Mesendoderm (in vitro differentiated cells): ENCODE data around the gene OR2AG1.

Experiments used
- DNase-seq: peaks from one replicate; pipeline ENCODE4 v3.0.0; 2013
- H2AK5ac ChIP-seq: 2 replicates; pipeline ENCODE4 v1.6.1; 2013; ENCODE audit warnings: low read length, inconsistent platforms
- H2BK120ac ChIP-seq: 2 replicates; pipeline ENCODE4 v1.6.1; 2013; ENCODE audit warnings: low read depth, mild to moderate bottlenecking, low read length, moderate library complexity, mixed read lengths
- H2BK15ac ChIP-seq: replicated peaks from 2 replicates; pipeline ENCODE4 v1.6.1; 2013; ENCODE audit warnings: low read depth, mild to moderate bottlenecking, moderate library complexity
- H2BK5ac ChIP-seq: 2 replicates; pipeline ENCODE4 v1.6.1; 2013; ENCODE audit warnings: low read length, inconsistent platforms
- H3K18ac ChIP-seq: 2 replicates; pipeline ENCODE4 v1.6.1; 2013; ENCODE audit warnings: mild to moderate bottlenecking, low read length, mixed read lengths
- H3K23ac ChIP-seq: one replicate; pipeline ENCODE4 v1.6.1; 2013; ENCODE audit warnings: low read length
- H3K27ac ChIP-seq: 2 replicates; pipeline ENCODE4 v1.5.1; 2013; ENCODE audit warnings: low read depth, mild to moderate bottlenecking, inconsistent platforms, low read length, moderate library complexity
- H3K27me3 ChIP-seq: 2 replicates; pipeline ENCODE4 v1.6.1; 2013; ENCODE audit warnings: low read length, control low read depth, mild to moderate bottlenecking, inconsistent platforms; ENCODE audit not compliant: insufficient read depth, poor library complexity
- H3K36me3 ChIP-seq: 2 replicates; pipeline ENCODE4 v1.6.1; 2013; ENCODE audit warnings: low read length, inconsistent platforms; ENCODE audit not compliant: control insufficient read depth, insufficient read depth
- H3K4ac ChIP-seq: one replicate; pipeline ENCODE4 v1.6.1; 2013; ENCODE audit warnings: low read depth, mild to moderate bottlenecking, low read length, moderate library complexity
- H3K4me1 ChIP-seq: 2 replicates; pipeline ENCODE4 v1.6.1; 2013; ENCODE audit warnings: low read depth, low read length, inconsistent platforms; ENCODE audit not compliant: control insufficient read depth
- H3K4me2 ChIP-seq: 2 replicates; pipeline ENCODE4 v1.6.1; 2013; ENCODE audit warnings: low read length
- H3K4me3 ChIP-seq: 2 replicates; pipeline ENCODE4 v1.5.1; 2013; ENCODE audit warnings: mild to moderate bottlenecking, low read length
- H3K56ac ChIP-seq: one replicate; pipeline ENCODE4 v1.6.1; 2013; ENCODE audit warnings: low read length
- H3K79me1 ChIP-seq: 2 replicates; pipeline ENCODE4 v1.6.1; 2013; ENCODE audit warnings: low read length, inconsistent platforms
- H3K79me2 ChIP-seq: 2 replicates; pipeline ENCODE4 v1.6.1; 2013; ENCODE audit warnings: mild to moderate bottlenecking, low read length; ENCODE audit not compliant: control insufficient read depth, insufficient read depth
- H3K9ac ChIP-seq: 2 replicates; pipeline ENCODE4 v1.6.1; 2013; ENCODE audit warnings: low read length, inconsistent platforms
- H4K5ac ChIP-seq: one replicate; pipeline ENCODE4 v1.6.1; 2013; ENCODE audit warnings: low read length
- H4K8ac ChIP-seq: one replicate; pipeline ENCODE4 v1.6.1; 2013; ENCODE audit warnings: low read depth, mild to moderate bottlenecking, control low read depth, low read length, moderate library complexity
- WGBS: extraction: QIAGEN DNeasy Blood & Tissue Kit; methylation state at CpG from one replicate; pipeline ENCODE4 v1.1.7; 2013; ENCODE audit warnings: low lambda C conversion rate, missing lambda C conversion rate; ENCODE audit not compliant: insufficient coverage; ENCODE audit errors: extremely low coverage; 5-methylcytosine and 5-hydroxymethylcytosine counted together

Gene OR2AG1

DNA sequence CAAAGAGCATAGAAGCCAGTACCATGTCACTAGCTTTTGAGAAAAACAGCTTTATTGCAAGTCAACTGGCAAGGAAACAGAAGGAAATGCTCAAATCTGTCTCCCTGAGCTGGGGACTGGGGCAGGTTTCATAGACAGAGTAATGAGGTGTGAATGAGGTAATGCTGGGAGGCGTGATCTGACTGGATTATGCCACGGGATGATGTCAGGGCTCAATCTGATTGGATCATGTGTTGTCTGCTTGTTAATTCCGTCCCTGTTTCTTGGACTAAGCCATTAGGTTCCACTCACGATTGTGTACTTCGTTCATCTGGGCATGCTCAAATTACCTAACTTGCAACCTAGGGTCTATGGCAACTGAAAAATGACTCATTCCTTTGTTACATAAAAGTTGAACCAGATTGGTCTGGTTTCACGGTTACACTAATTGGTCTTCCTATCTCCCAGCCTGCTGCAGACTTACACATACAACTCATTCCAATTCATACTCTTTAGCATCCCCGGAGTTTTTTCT lies 42.5 kb downstream of the OR2AG1 start:
- no peak overlapping the region for H3K27ac ChIP-seq
- H3K36me3 ChIP-seq, result no peaks in the 10 kb centered on the region
- no peak overlapping the region for H3K4ac ChIP-seq
- H3K23ac ChIP-seq, result no peak overlapping the region
- no peak overlapping the region for H4K5ac ChIP-seq
- WGBS, result no CpG with 5 or more reads among the region's 7 CpGs
- no peak overlapping the region for H3K56ac ChIP-seq
- no peak overlapping the region for H3K9ac ChIP-seq
- H3K4me3 ChIP-seq, result no peak overlapping the region
- no peak overlapping the region for H2BK120ac ChIP-seq
- no peak overlapping the region for H2BK15ac ChIP-seq
- no peak overlapping the region for H3K4me2 ChIP-seq
- H2AK5ac ChIP-seq, result no peak overlapping the region
- no peak overlapping the region for H4K8ac ChIP-seq
- no peaks in the 10 kb centered on the region for H3K4me1 ChIP-seq
- peak; percentile 49 for DNase-seq
- H3K27me3 ChIP-seq, result no peaks in the 10 kb centered on the region
- no peak overlapping the region for H2BK5ac ChIP-seq
- H3K18ac ChIP-seq, result no peak overlapping the region
- no peaks in the 10 kb centered on the region for H3K79me1 ChIP-seq
- no peaks in the 10 kb centered on the region for H3K79me2 ChIP-seq

DNA sequence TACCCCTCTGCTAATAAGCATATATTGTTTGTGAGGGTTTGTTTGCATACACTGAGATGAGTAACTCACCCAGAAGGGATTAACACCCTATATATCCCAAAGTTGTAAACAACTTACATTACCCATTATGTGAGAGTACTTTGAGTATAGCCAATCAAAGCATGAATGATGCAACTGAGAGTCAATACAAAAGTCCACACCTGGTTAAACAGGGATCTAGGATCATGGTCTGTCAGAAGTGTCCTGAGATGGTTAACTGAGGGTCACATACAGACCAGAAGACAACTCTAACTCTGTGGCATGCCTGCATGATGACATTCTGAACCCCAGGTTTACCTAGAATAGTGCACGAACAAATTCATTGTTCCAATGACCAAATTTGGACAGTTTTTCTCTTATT lies 45.3 kb downstream of the OR2AG1 start:
- no peak overlapping the region for H3K9ac ChIP-seq
- no peak overlapping the region for H3K4ac ChIP-seq
- H3K4me3 ChIP-seq, result no peak overlapping the region
- no peaks in the 10 kb centered on the region for H3K27me3 ChIP-seq
- H3K4me2 ChIP-seq, result no peak overlapping the region
- no peak overlapping the region for H3K23ac ChIP-seq
- H2AK5ac ChIP-seq, result no peak overlapping the region
- no peak overlapping the region for H3K18ac ChIP-seq
- H3K36me3 ChIP-seq, result no peaks in the 10 kb centered on the region
- DNase-seq, result no peak
- no peaks in the 10 kb centered on the region for H3K4me1 ChIP-seq
- H3K79me1 ChIP-seq, result no peaks in the 10 kb centered on the region
- no peak overlapping the region for H2BK120ac ChIP-seq
- no peaks in the 10 kb centered on the region for H3K79me2 ChIP-seq
- no peak overlapping the region for H2BK5ac ChIP-seq
- H3K56ac ChIP-seq, result no peak overlapping the region
- no peak overlapping the region for H3K27ac ChIP-seq
- WGBS, result no CpG with 5 or more reads among the region's 1 CpG
- H4K8ac ChIP-seq, result no peak overlapping the region
- no peak overlapping the region for H2BK15ac ChIP-seq
- H4K5ac ChIP-seq, result no peak overlapping the region

DNA sequence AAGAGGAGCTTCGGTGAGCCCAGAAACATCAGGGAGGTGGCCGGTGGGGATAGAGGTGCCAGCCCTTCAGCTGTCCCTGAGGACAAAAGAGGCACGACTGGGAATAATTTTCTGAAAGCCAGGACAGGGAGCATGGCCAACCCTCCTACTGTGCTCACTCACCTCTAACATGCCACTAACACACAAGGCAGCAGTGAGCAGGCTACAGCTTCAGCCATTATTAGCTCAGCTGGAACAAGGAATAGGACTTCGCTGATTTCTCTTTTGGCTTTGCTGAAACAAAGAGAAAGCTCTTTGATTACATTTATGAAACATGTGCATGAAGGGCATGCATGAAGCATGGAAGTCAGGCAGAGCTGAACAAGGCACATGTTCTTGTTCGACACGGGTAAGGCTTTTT lies 50.5 kb downstream of the OR2AG1 start:
- H3K4me3 ChIP-seq, result no peak overlapping the region
- no peaks in the 10 kb centered on the region for H3K79me1 ChIP-seq
- no peak overlapping the region for H2BK120ac ChIP-seq
- H3K27me3 ChIP-seq, result no peaks in the 10 kb centered on the region
- H3K79me2 ChIP-seq, result no peaks in the 10 kb centered on the region
- WGBS, result no CpG with 5 or more reads among the region's 6 CpGs
- no peak overlapping the region for H3K9ac ChIP-seq
- H3K36me3 ChIP-seq, result no peaks in the 10 kb centered on the region
- H4K8ac ChIP-seq, result no peak overlapping the region
- H3K4me2 ChIP-seq, result no peak overlapping the region
- no peak overlapping the region for H3K56ac ChIP-seq
- H3K27ac ChIP-seq, result no peak overlapping the region
- no peak overlapping the region for H4K5ac ChIP-seq
- H3K4me1 ChIP-seq, result no peaks in the 10 kb centered on the region
- no peak overlapping the region for H2BK15ac ChIP-seq
- no peak overlapping the region for H2BK5ac ChIP-seq
- no peak overlapping the region for H3K4ac ChIP-seq
- DNase-seq, result no peak
- H3K23ac ChIP-seq, result no peak overlapping the region
- no peak overlapping the region for H2AK5ac ChIP-seq
- H3K18ac ChIP-seq, result no peak overlapping the region

DNA sequence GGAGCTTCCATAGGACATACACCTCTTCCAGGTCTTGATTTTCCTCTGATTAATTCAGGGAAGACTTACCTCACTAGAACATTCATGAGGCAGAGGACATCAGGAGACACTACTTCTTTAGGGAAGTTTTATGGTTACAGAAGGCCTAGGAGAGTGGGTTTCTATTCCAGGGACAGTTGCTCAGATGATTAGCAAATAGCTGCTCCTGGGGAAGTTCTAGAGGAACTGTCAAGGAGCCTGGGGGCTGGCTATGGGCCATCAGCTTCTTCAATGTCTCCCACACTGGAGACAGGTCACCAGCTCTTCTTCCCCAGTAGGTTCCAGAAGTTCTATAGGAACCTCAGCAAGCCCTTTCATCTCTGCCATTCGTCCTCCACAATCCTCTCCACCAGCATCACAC lies 51.2 kb downstream of the OR2AG1 start:
- DNase-seq, result no peak
- no peak overlapping the region for H2BK5ac ChIP-seq
- H3K27me3 ChIP-seq, result no peaks in the 10 kb centered on the region
- H3K79me1 ChIP-seq, result no peaks in the 10 kb centered on the region
- no peak overlapping the region for H3K9ac ChIP-seq
- H3K4me1 ChIP-seq, result no peaks in the 10 kb centered on the region
- H4K5ac ChIP-seq, result no peak overlapping the region
- H2BK15ac ChIP-seq, result no peak overlapping the region
- H3K4me2 ChIP-seq, result no peak overlapping the region
- no peak overlapping the region for H2BK120ac ChIP-seq
- H3K27ac ChIP-seq, result no peak overlapping the region
- no peaks in the 10 kb centered on the region for H3K79me2 ChIP-seq
- no peak overlapping the region for H3K4me3 ChIP-seq
- no peak overlapping the region for H2AK5ac ChIP-seq
- no peaks in the 10 kb centered on the region for H3K36me3 ChIP-seq
- H3K18ac ChIP-seq, result no peak overlapping the region
- no peak overlapping the region for H4K8ac ChIP-seq
- H3K23ac ChIP-seq, result no peak overlapping the region
- no CpG with 5 or more reads among the region's 1 CpG for WGBS
- H3K4ac ChIP-seq, result no peak overlapping the region
- H3K56ac ChIP-seq, result no peak overlapping the region
